GM12878 (cell line): Measurements from ENCODE around the gene RSPH1. TPM values are rescaled to one million over a fixed set of nuclear protein-coding genes. Genes with fewer than 3 reads are reported as not detected.

ENCODE experiments used
- ATAC-seq: fragments of 200-7000 bp; cut with Tn5 transposase; 3 replicates; pipeline ENCODE4 v1.9.1; 2020; ENCODE audit warnings: mild to moderate bottlenecking, moderate library complexity
- BruUV-seq: library from RNA; stranded (reverse); fragments of 400-500 nt; replicated peaks from 2 replicates; lab custom pipeline; 2021; lab: Mats Ljungman, UMichigan
- CTCF ChIA-PET: fragments of 300-600 bp; sonication (Branson Sonifier 250); formaldehyde crosslinking; extraction: SDS; loops from one replicate; lab custom pipeline; 2021; ENCODE audit warnings: inconsistent platforms; lab: Yijun Ruan, JAX
- POLR2A ChIA-PET: fragments of 350-600 bp; formaldehyde crosslinking; extraction: SDS; loops from one replicate; lab custom pipeline; 2021; ENCODE audit warnings: inconsistent platforms; lab: Charles Lee
- RAD21 ChIA-PET: fragments of 300-600 bp; sonication (Branson Sonifier 250); formaldehyde crosslinking; loops from one replicate; lab custom pipeline; 2023; ENCODE audit warnings: antibody characterized with exemption; ENCODE audit not compliant: unreplicated experiment; lab: Charles Lee
- SMC1A ChIA-PET: fragments of 300-600 bp; sonication (Branson Sonifier 250); formaldehyde crosslinking; loops from one replicate; lab custom pipeline; 2023; ENCODE audit not compliant: unreplicated experiment, uncharacterized antibody; lab: Charles Lee
- DNase-seq: peaks from one replicate; pipeline ENCODE4 v3.0.0-alpha.2; 2011; ENCODE audit warnings: low read depth, low spot score
- FAIRE-seq: peaks from 3 replicates; lab custom pipeline; 2011; peaks lifted over from hg19 to GRCh38; lab: Jason Lieb, UNC
- H2AFZ ChIP-seq: 2 replicates; pipeline ENCODE4 v1.6.0; 2011; ENCODE audit warnings: low read depth, low read length, control low read depth; ENCODE audit not compliant: control insufficient read depth
- H3K27ac ChIP-seq: 2 replicates; pipeline ENCODE4 v1.5.1; 2011; ENCODE audit warnings: control low read depth; ENCODE audit not compliant: control insufficient read depth, insufficient read depth
- H3K27me3 ChIP-seq, 2 experiments: replicated peaks in 1 of 2; 2 replicates each; pipeline versions ENCODE4 v1.6.0 to v1.6.1; 2011; ENCODE audit warnings: low read length in 1 of 2; ENCODE audit not compliant: control insufficient read depth in 2 of 2, insufficient read depth in 2 of 2
- H3K36me3 ChIP-seq, 2 experiments: 2 replicates each; pipeline ENCODE4 v1.5.1; 2011; ENCODE audit warnings: low read length in 1 of 2; ENCODE audit not compliant: control insufficient read depth in 2 of 2, insufficient read depth in 2 of 2
- H3K4me1 ChIP-seq: 2 replicates; pipeline ENCODE4 v1.6.1; 2011; ENCODE audit warnings: mild to moderate bottlenecking, low read length, moderate library complexity, mixed read lengths; ENCODE audit not compliant: control insufficient read depth, insufficient read depth
- H3K4me2 ChIP-seq: 2 replicates; pipeline ENCODE4 v1.6.0; 2011; ENCODE audit warnings: control low read depth; ENCODE audit not compliant: control insufficient read depth, insufficient read depth
- H3K4me3 ChIP-seq: fragments of 200-600 bp; sonication (generic); 2 replicates; pipeline ENCODE4 v1.5.1; 2016
- H3K79me2 ChIP-seq: 2 replicates; pipeline ENCODE4 v1.6.0; 2011; ENCODE audit warnings: low read length; ENCODE audit not compliant: control insufficient read depth, insufficient read depth
- H3K9ac ChIP-seq: 2 replicates; pipeline ENCODE4 v1.8.0; 2011; ENCODE audit warnings: low read length, control low read depth, mixed read lengths; ENCODE audit not compliant: control insufficient read depth, insufficient read depth
- H3K9me3 ChIP-seq: replicated peaks from 3 replicates; pipeline ENCODE4 v1.5.1; 2011; ENCODE audit warnings: mild to moderate bottlenecking, low read length; ENCODE audit not compliant: control insufficient read depth, insufficient read depth
- H4K20me1 ChIP-seq: 2 replicates; pipeline ENCODE4 v1.6.0; 2011; ENCODE audit not compliant: control insufficient read depth, insufficient read depth
- CBX5 ChIP-seq: sonication (generic); IDR thresholded peaks from 2 replicates; pipeline ENCODE4 v1.6.1; 2016; ENCODE audit warnings: low read depth, moderate library complexity, mild to moderate bottlenecking, inconsistent platforms
- CEBPB ChIP-seq, 2 experiments: fragments of 150-350 bp in 1 of 2; IDR thresholded peaks; 2 replicates each; pipeline ENCODE4 v1.6.1; 2012 to 2014; ENCODE audit warnings: low read depth in 2 of 2, low read length in 2 of 2, borderline replicate concordance in 1 of 2, inconsistent platforms in 1 of 2
- EED ChIP-seq: sonication (generic); IDR thresholded peaks from 2 replicates; pipeline ENCODE4 v1.6.1; 2016; ENCODE audit warnings: antibody characterized with exemption, low read depth
- HCFC1 ChIP-seq: fragments of 150-350 bp; IDR thresholded peaks from 2 replicates; pipeline ENCODE4 v1.6.1; 2014; ENCODE audit warnings: low read length
- MAX ChIP-seq: IDR thresholded peaks from 2 replicates; pipeline ENCODE4 v1.6.1; 2012; ENCODE audit warnings: low read depth, low read length, improper control_type of control experiment
- MXI1 ChIP-seq: fragments of 150-350 bp; IDR thresholded peaks from 2 replicates; pipeline ENCODE4 v1.6.1; 2011; ENCODE audit warnings: low read depth, mild to moderate bottlenecking, inconsistent platforms, low read length, improper control_type of control experiment
- NBN ChIP-seq: fragments of 450-650 bp; IDR thresholded peaks from 2 replicates; pipeline ENCODE4 v1.6.1; 2016
- POLR2A ChIP-seq: IDR thresholded peaks from 2 replicates; pipeline ENCODE4 v1.6.1; 2011; ENCODE audit warnings: low read depth, mild to moderate bottlenecking, low read length
- RB1 ChIP-seq: fragments of 450-650 bp; formaldehyde crosslinking; IDR thresholded peaks from 2 replicates; pipeline ENCODE4 v1.6.1; 2017; ENCODE audit warnings: mild to moderate bottlenecking, borderline replicate concordance
- RUNX3 ChIP-seq: IDR thresholded peaks from 2 replicates; pipeline ENCODE4 v1.6.1; 2012; ENCODE audit warnings: low read length, inconsistent platforms
- ZNF687 ChIP-seq: fragments of 450-650 bp; IDR thresholded peaks from 2 replicates; pipeline ENCODE4 v1.6.1; 2017; ENCODE audit warnings: mild to moderate bottlenecking, moderate library complexity
- WGBS: methylation state at CpG from one replicate; pipeline ENCODE4 v1.1.6; 2016; ENCODE audit warnings: low lambda C conversion rate; ENCODE audit not compliant: insufficient replicate concordance, insufficient coverage; ENCODE audit errors: missing lambda C conversion rate; 5-methylcytosine and 5-hydroxymethylcytosine counted together
- in situ Hi-C: fragments of 300-500 bp; cut with MboI; formaldehyde crosslinking; loops from 9 replicates; pipeline ENCODE4 v1.14.3; 2018; ENCODE audit warnings: mixed read lengths
- intact Hi-C: fragments of 100-400 bp; cut with micrococcal nuclease; formaldehyde crosslinking; loops from one replicate; pipeline ENCODE4 v1.14.2; 2022; ENCODE audit not compliant: unreplicated experiment
- polyA plus RNA-seq, 11 experiments: library from polyadenylated mRNA; depleted of rRNA in 4 of 11; unstranded in 6 of 11; stranded (reverse) in 5 of 11; fragments of >200 nt; fragmentation: Nextera tagmentation in 4 of 11; fragmentation: Illumina TruSeq in 1 of 11; extraction: Ambion mirVana in 4 of 11; extraction: Trizol in 1 of 11; gene quantifications; 1 replicate in 1 of 11; 2 replicates in 10 of 11; pipeline versions ENCODE4 v1.2.1 to v1.2.3, GENCODE V29; 2011 to 2016; ENCODE audit warnings: inconsistent platforms in 2 of 11, missing spikeins in 2 of 11, low read depth in 1 of 11
- total RNA-seq, 4 experiments: library from RNA; depleted of rRNA in 3 of 4; stranded (reverse); fragments of >200 nt in 3 of 4; fragmentation: Illumina TruSeq in 1 of 4; extraction: Trizol in 1 of 4; gene quantifications; 2 replicates each; pipeline versions ENCODE4 v1.2.1 to v1.2.3, GENCODE V29; 2013 to 2021
- TF ChIP-seq, protein P1 (sequence below): fragments of 450-650 bp; IDR thresholded peaks from 2 replicates; pipeline ENCODE4 v1.6.1; 2017; ENCODE audit warnings: borderline replicate concordance

The RSPH1 gene
- total and polyA plus RNA-seq, 10 of the 15 experiments (the other 5 are each of a cell fraction or from before 2014, with no cell fraction given) = 0.11 to 1.4 (median 0.38) TPM

DNA sequence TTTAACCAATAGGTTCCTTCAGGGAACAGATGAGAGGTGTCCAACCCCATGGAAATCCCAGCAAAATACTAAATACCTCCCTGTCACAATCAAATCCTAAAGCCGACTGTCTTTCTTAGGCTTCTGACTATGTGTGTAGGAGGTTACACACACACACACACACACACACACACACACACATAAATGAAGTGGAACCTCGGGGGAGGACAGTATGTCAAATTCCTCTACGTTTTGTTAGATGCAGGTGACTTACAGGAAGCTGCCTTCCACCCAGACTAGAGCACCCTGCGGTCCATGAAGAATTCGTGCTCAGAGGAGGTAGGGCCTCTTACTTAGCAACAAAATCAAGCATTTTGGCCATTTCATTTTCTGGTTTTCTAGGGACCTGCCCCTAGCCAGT, 16.4 kb downstream of the RSPH1 start:
- Histone ChIP-seq H3K9ac (no peak overlapping the region), H3K27me3 (no peaks in the 10 kb centered on the region; a peak in 1 of 4 replicates), H2AFZ (no peak overlapping the region), H3K4me2 (no peak overlapping the region), H3K4me3 (no peak overlapping the region), H3K4me1 (peaks cover 38% of the 10 kb centered on the region), H3K36me3 (no peaks in the 10 kb centered on the region), H3K9me3 (no peaks in the 10 kb centered on the region; the same call in 2 of the 3 replicates), H3K27ac (no peak overlapping the region), H3K79me2 (no peaks in the 10 kb centered on the region), H4K20me1 (no peaks in the 10 kb centered on the region)
- no peak for TF ChIP-seq MAX
- TF ChIP-seq NBN = no peak
- TF ChIP-seq EED = no peak
- no peak for TF ChIP-seq POLR2A
- TF ChIP-seq MXI1 = no peak
- TF ChIP-seq RB1 = no peak
- TF ChIP-seq CBX5 = no peak
- TF ChIP-seq HCFC1 = no peak
- no peak for TF ChIP-seq RUNX3
- TF ChIP-seq CEBPB (IDR thresholded peaks at IDR 0.05; ENCODE audit: borderline replicate concordance in 1 of 2, low read depth in 2 of 2, low read length in 2 of 2) = no peak
- TF ChIP-seq ZNF687 = no peak
- TF ChIP-seq, protein P1, sequence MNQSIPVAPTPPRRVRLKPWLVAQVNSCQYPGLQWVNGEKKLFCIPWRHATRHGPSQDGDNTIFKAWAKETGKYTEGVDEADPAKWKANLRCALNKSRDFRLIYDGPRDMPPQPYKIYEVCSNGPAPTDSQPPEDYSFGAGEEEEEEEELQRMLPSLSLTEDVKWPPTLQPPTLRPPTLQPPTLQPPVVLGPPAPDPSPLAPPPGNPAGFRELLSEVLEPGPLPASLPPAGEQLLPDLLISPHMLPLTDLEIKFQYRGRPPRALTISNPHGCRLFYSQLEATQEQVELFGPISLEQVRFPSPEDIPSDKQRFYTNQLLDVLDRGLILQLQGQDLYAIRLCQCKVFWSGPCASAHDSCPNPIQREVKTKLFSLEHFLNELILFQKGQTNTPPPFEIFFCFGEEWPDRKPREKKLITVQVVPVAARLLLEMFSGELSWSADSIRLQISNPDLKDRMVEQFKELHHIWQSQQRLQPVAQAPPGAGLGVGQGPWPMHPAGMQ = no peak
- FAIRE-seq (no peak), DNase-seq (no peak), ATAC-seq (no peak)
- WGBS = 66% methylated on average over 5 of the region's 5 CpGs
- ChIA-PET POLR2A (interaction anchor here (3.1 kb wide), 1 partner anchor 56 kb away, joined by 20 read pairs; no protein-coding TSS in a partner anchor), CTCF (interaction anchor here (3.5 to 6.4 kb wide), 2 partner anchors 12 to 56 kb away, joined by 28 to 71 read pairs; no protein-coding TSS in a partner anchor), RAD21 (interaction anchor here (6.1 to 7.1 kb wide), 2 partner anchors 12 to 46 kb away, joined by 57 to 58 read pairs; no protein-coding TSS in a partner anchor), SMC1A (interaction anchor here (1.3 to 5.2 kb wide), 9 partner anchors 8 to 57 kb away, joined by 3 to 57 read pairs (median 13); partner anchors contain the start of gene RSPH1)
- in situ Hi-C loops (no loop called here), intact Hi-C loops (loop anchor here (2.0 kb wide), 1 partner anchor 17 kb away; the partner anchor contains the start of gene RSPH1)
- BruUV-seq = no TSS peak
